Stimulated activated naive CD8-positive, alpha-beta T cell treated with anti-CD3 and anti-CD28 coated beads, Interleukin-15, amount 100 ng/mL, for 72 hours (primary cell): ENCODE data around the gene GGACT.
"Not testable (repeated sequence)": the region's sequence is repeated elsewhere in the genome, so short reads cannot be mapped to it uniquely, and the experiment has no call there.

Source experiments
- ATAC-seq: fragments of 150-1000 bp; cut with Tn5 transposase; 2 replicates; pipeline ENCODE4 v1.10.0; 2021; ENCODE audit warnings: mild to moderate bottlenecking, moderate library complexity
- DNase-seq, 2 donors: peaks; one replicate each; pipeline ENCODE4 v3.0.0; 2021 to 2022
- H3K27ac Mint-ChIP-seq, 2 donors: one replicate each; pipeline ENCODE4 v1.8.0; 2022; ENCODE audit warnings: mild to moderate bottlenecking in 2 of 2, mixed read lengths in 2 of 2, moderate library complexity in 2 of 2
- H3K27me3 Mint-ChIP-seq: one replicate; pipeline ENCODE4 v1.8.0; 2022; ENCODE audit warnings: mixed read lengths
- H3K4me1 Mint-ChIP-seq: one replicate; pipeline ENCODE4 v1.8.0; 2022; ENCODE audit warnings: mild to moderate bottlenecking, mixed read lengths
- H3K4me3 Mint-ChIP-seq, 2 donors: one replicate each; pipeline ENCODE4 v1.8.0; 2022; ENCODE audit warnings: mild to moderate bottlenecking in 2 of 2, mixed read lengths in 2 of 2, moderate library complexity in 1 of 2
- H3K9me3 Mint-ChIP-seq, 2 donors: one replicate each; pipeline ENCODE4 v1.8.0; 2022; ENCODE audit warnings: mixed read lengths in 2 of 2

GGACT gene

DNA sequence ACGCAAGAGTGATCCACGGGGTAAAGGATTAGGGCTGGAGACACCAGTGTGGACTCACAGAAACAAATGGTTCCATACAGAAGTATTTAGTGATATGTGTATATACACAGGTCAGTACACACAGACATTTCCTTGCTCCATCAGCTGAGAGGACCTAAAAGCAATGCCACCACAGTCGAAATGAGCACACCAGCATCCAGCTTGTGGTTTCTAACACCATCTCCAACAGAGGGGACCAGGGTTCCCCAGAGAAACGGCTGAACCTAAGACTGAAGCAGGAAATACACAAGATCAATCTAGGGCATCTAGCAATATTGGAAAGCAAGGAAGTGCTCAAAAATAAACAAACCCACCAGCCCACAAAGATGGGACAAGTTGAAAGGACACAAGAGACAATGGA is 7.6 kb downstream of the GGACT start:
- H3K27ac Mint-ChIP-seq: peak overlapping the region in 1 of 2 donors; percentile 65
- no peak for ATAC-seq
- no peak overlapping the region for H3K4me3 Mint-ChIP-seq
- no peaks in the 10 kb centered on the region for H3K27me3 Mint-ChIP-seq
- DNase-seq: no peak
- H3K9me3 Mint-ChIP-seq: no peaks in the 10 kb centered on the region
- H3K4me1 Mint-ChIP-seq: peaks cover 38% of the 10 kb centered on the region

- peaks cover 33% of the 10 kb centered on the region for H3K4me1 Mint-ChIP-seq
These were observed 8.5 kb downstream of the GGACT start for GRCh38 chr13:100580045-100580444.

GRCh38 chr13:100577239-100577638 is 11.3 kb downstream of the GGACT start:
- not testable (repeated sequence) for H3K27me3 Mint-ChIP-seq, ATAC-seq, DNase-seq, H3K4me3 Mint-ChIP-seq, H3K9me3 Mint-ChIP-seq
- Mint-ChIP-seq H3K27ac (peak overlapping the region in 1 of 2 donors; percentile 69), H3K4me1 (peaks cover 41% of the 10 kb centered on the region)

More at GRCh38 chr13:100580045-100580444, 8.5 kb downstream of the GGACT start:
- H3K27ac Mint-ChIP-seq: no peak overlapping the region
- H3K4me3 Mint-ChIP-seq: no peak overlapping the region
- H3K9me3 Mint-ChIP-seq: no peaks in the 10 kb centered on the region
- no peak for DNase-seq
- ATAC-seq: no peak
- H3K27me3 Mint-ChIP-seq: no peaks in the 10 kb centered on the region

GRCh38 chr13:100573121-100573520 is 15.5 kb downstream of the GGACT start:
- peak; percentile 46 to 59 for DNase-seq
- H3K27ac Mint-ChIP-seq: no peak overlapping the region

DNA sequence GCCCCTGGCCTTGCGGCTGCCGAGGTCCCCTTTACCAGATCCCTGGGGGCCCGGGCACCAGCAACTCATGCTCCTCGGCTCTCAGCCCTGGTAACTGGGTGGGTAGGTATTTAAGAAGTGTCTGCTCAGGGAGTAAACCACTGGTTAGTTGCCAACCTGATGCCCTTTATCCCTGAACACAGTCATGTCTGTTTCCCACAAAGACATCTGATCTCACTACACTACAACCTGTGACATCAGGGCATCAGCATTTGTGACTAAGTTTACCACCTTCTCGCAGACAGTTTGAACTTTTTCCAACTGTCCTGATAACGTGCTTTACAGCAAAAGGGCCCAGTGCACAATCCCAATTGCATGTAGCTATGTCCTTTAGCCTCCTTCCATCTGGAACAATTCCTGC is 22.0 kb downstream of the GGACT start:
- ATAC-seq (no peak), DNase-seq (no peak)
- no peak overlapping the region for H3K4me3 Mint-ChIP-seq
- no peaks in the 10 kb centered on the region for H3K27me3 Mint-ChIP-seq
- H3K9me3 Mint-ChIP-seq: no peaks in the 10 kb centered on the region
- H3K4me1 Mint-ChIP-seq: peaks cover 6% of the 10 kb centered on the region
- H3K27ac Mint-ChIP-seq: peak overlapping the region in 1 of 2 donors; percentile 10

More at GRCh38 chr13:100573121-100573520, 15.5 kb downstream of the GGACT start:
- no peaks in the 10 kb centered on the region for H3K9me3 Mint-ChIP-seq
- peak; percentile 80 for ATAC-seq
- no peaks in the 10 kb centered on the region for H3K27me3 Mint-ChIP-seq
- peaks cover 24% of the 10 kb centered on the region for H3K4me1 Mint-ChIP-seq
- H3K4me3 Mint-ChIP-seq: no peak overlapping the region

GRCh38 chr13:100565286-100565685 is 23.3 kb downstream of the GGACT start:
- Mint-ChIP-seq H3K4me3 (no peak overlapping the region), H3K27me3 (no peaks in the 10 kb centered on the region), H3K27ac (no peak overlapping the region), H3K9me3 (no peaks in the 10 kb centered on the region), H3K4me1 (peaks cover 6% of the 10 kb centered on the region)
- DNase-seq (no peak), ATAC-seq (peak; percentile 23)

DNA sequence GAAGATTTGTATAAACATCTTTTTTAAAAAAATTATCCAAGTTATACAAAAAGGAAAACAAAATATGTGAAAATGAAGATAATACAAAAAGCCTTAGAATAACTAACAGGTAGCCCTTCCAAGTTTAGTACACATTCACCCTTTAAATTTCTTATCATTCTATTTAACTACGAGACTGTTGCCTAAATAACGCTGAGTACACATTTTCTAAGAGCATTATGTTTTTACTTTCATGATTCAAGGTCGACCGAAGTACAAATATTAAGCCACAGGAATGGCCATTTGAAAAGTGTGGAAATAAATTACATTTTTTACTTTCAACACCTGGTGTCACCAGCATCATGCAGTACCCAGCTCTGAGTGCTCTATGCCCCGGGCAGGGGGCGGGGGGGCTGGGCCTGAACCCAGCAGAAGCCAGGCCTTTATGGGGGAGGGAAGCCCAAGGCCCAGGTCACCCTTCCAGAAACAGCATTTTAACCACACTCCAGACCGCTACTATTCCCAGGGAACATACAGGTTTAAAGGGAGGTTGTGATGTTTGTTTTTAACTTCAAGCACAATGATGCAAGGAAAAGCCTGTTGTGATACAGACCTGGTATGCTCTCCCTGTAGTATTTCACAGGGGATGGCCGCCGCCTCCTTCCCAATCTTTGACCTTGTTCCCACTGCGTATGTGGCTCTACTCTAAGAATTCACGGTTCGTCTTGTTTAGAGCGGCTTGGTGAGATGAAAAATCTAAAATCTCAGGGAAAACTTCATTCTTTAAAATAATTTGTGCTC is 24.0 kb downstream of the GGACT start:
- Mint-ChIP-seq H3K4me3 (no peak overlapping the region), H3K27ac (peak overlapping the region in 1 of 2 donors; percentile 31), H3K27me3 (no peaks in the 10 kb centered on the region), H3K9me3 (no peaks in the 10 kb centered on the region), H3K4me1 (peaks cover 6% of the 10 kb centered on the region)
- ATAC-seq (no peak), DNase-seq (no peak)

DNA sequence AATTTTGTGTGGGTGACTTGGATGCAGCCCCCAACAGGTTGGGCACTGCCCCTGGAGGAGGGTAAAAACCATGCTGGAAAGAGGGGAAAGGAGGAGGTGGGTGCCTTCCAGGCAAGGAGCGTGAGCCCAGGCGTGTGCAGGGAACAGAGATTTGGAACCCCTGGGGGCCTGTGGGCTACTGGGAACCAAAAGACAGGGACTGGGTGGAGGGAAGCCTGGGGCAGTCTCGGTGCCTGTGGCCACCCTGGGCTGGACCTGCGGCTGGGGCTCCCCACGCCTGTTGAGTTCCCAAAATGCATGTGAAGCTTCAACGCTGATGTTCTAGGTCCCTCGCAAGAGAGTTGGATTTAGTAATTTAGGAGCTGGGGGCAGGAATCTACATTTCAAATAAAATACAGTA is 24.8 kb downstream of the GGACT start:
- no peak overlapping the region for H3K27ac Mint-ChIP-seq
- no peak overlapping the region for H3K4me3 Mint-ChIP-seq
- H3K9me3 Mint-ChIP-seq: no peaks in the 10 kb centered on the region
- H3K27me3 Mint-ChIP-seq: no peaks in the 10 kb centered on the region
- DNase-seq (no peak), ATAC-seq (no peak)
- H3K4me1 Mint-ChIP-seq: peaks cover 6% of the 10 kb centered on the region

DNA sequence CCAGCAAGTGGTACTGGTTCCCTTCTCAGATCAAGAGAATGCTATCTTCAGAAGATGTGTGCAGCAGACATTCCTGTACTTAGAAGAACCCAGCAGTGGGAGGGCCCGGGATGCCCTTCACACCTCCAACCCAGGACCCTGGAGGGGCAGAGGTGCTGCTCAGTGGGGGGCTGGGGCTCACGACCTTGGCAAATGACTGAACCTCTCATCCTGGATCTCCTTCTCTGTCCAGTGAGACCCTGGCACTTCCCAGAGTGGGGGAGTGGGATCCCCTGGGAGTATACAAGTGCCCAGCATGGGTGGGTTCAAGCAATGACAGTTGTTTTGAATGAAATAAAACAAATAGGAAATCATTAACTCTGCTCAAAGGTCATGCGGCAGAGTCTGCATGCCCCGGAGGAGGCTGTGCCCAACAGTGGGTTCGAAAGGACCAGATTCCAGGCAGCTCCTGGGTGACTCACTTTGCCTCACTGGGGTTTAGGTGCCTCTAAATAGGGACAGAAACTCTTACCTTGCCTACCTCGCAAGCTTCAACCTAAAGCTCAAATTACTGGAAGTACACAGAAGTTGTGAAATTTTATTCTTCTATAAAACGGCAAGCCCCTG is 26.9 kb downstream of the GGACT start:
- Mint-ChIP-seq H3K4me3 (no peak overlapping the region), H3K27me3 (no peaks in the 10 kb centered on the region), H3K4me1 (peaks cover 6% of the 10 kb centered on the region), H3K9me3 (no peaks in the 10 kb centered on the region), H3K27ac (no peak overlapping the region)
- DNase-seq: no peak
- no peak for ATAC-seq

- H3K9me3 Mint-ChIP-seq: no peaks in the 10 kb centered on the region
- H3K4me3 Mint-ChIP-seq: no peak overlapping the region
- H3K27me3 Mint-ChIP-seq: no peaks in the 10 kb centered on the region
- DNase-seq (no peak), ATAC-seq (no peak)
- no peak overlapping the region for H3K27ac Mint-ChIP-seq
- H3K4me1 Mint-ChIP-seq: peaks cover 6% of the 10 kb centered on the region
These were observed 27.5 kb downstream of the GGACT start for GRCh38 chr13:100561158-100561499.

- peaks cover 5% of the 10 kb centered on the region for H3K4me1 Mint-ChIP-seq
- no peaks in the 10 kb centered on the region for H3K9me3 Mint-ChIP-seq
- H3K4me3 Mint-ChIP-seq: no peak overlapping the region
- no peaks in the 10 kb centered on the region for H3K27me3 Mint-ChIP-seq
- no peak for DNase-seq
- no peak overlapping the region for H3K27ac Mint-ChIP-seq
- no peak for ATAC-seq
These were observed 28.0 kb downstream of the GGACT start for GRCh38 chr13:100560498-100561157.

DNA sequence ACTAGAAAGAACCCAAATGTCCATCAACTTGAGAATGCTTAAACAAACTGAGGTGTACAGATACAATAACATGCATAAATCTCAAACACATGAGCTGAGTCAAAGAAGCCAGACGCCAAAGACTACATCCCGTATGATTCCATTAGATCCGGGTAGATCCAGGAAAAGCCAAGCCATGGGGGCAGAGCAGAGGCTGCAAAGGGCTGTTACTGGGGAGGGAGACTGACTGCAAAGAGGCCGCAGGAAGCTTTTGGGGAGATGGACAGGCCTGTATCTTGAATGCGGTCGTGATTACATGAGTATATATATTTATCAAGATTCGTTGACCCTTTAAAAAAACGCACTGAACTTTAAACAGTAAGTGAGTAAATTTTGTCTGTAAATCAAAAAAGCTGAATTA is 28.7 kb downstream of the GGACT start:
- H3K4me1 Mint-ChIP-seq: no peaks in the 10 kb centered on the region
- no peak for DNase-seq
- H3K9me3 Mint-ChIP-seq: no peaks in the 10 kb centered on the region
- ATAC-seq: no peak
- H3K4me3 Mint-ChIP-seq: no peak overlapping the region
- no peaks in the 10 kb centered on the region for H3K27me3 Mint-ChIP-seq
- no peak overlapping the region for H3K27ac Mint-ChIP-seq

DNA sequence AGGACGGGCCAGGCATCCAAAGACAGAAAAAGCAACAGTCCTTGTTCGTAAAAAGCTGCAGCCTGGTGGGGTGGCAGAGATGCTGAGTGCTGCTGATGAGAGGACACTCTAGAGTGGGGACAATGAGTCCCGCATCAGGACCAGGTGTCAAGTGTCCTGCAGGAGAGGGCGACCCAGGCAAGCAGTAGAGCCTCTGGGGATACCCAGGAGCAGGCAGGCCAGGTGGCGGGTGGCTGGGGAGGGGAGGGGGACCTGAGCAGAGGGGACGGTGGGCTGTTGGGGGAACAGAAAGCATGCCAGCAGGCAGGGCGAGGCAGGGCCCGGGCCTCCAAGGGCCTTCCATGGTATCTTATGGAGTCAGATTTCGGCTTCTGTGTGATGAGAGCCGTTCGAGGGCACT is 35.8 kb downstream of the GGACT start:
- no peaks in the 10 kb centered on the region for H3K4me1 Mint-ChIP-seq
- ATAC-seq (no peak), DNase-seq (no peak)
- H3K4me3 Mint-ChIP-seq: no peak overlapping the region
- no peaks in the 10 kb centered on the region for H3K27me3 Mint-ChIP-seq
- no peak overlapping the region for H3K27ac Mint-ChIP-seq
- H3K9me3 Mint-ChIP-seq: no peaks in the 10 kb centered on the region

- H3K4me1 Mint-ChIP-seq: no peaks in the 10 kb centered on the region
- no peak for ATAC-seq
These were observed 39.3 kb downstream of the GGACT start for GRCh38 chr13:100549316-100549715.

DNA sequence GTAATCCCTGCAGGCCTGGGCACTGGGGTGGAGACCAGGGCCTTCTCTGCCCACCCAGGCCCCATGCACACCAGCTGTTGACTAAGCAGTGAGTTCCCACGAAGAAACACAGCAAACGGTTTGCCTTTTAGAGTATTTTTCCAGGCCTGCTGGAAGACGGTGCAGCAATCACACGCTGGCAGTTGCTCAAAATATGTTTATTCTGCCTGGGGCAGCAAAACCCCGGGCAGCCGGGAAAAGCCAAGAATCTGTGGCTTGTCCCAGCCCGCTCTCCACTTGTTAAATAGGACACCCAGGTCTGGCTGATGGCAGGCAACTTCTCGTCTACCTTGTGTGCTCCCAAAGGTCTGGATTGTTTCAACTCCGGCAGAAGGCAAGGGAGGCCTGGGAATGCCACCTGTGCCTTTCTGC is 40.8 kb downstream of the GGACT start:
- Mint-ChIP-seq H3K27ac (no peak overlapping the region), H3K4me1 (no peaks in the 10 kb centered on the region), H3K4me3 (no peak overlapping the region), H3K9me3 (no peaks in the 10 kb centered on the region), H3K27me3 (no peaks in the 10 kb centered on the region)
- ATAC-seq: no peak
- DNase-seq: no peak

More at GRCh38 chr13:100549316-100549715, 39.3 kb downstream of the GGACT start:
- Mint-ChIP-seq H3K27me3 (no peaks in the 10 kb centered on the region), H3K27ac (no peak overlapping the region), H3K9me3 (no peaks in the 10 kb centered on the region), H3K4me3 (no peak overlapping the region)
- no peak for DNase-seq

GRCh38 chr13:100546713-100547405 is 41.7 kb downstream of the GGACT start:
- no peaks in the 10 kb centered on the region for H3K4me1 Mint-ChIP-seq
- no peaks in the 10 kb centered on the region for H3K9me3 Mint-ChIP-seq
- H3K27ac Mint-ChIP-seq: no peak overlapping the region

More at GRCh38 chr13:100546713-100547405, 41.7 kb downstream of the GGACT start:
- ATAC-seq (no peak), DNase-seq (no peak)
- Mint-ChIP-seq H3K27me3 (no peaks in the 10 kb centered on the region), H3K4me3 (no peak overlapping the region)
